Kidney (tissue), 14 donors: ENCODE data around the gene MCF2L. TPM values are rescaled to one million over a fixed set of nuclear protein-coding genes. Genes with fewer than 3 reads are reported as not detected.

ENCODE experiments used
- DNase-seq, 5 donors: peaks; one replicate each; pipeline ENCODE4 v3.0.0-alpha.2; 2013 to 2020
- FAIRE-seq: peaks from 2 replicates; lab custom pipeline; 2012; peaks lifted over from hg19 to GRCh38; lab: Jason Lieb, UNC
- H3K27ac ChIP-seq, 2 donors: one replicate each; pipeline ENCODE4 v1.7.0; 2013; ENCODE audit warnings: low read depth in 2 of 2, low read length in 2 of 2, inconsistent platforms in 1 of 2
- H3K27me3 ChIP-seq: one replicate; pipeline ENCODE4 v1.7.1; 2013; ENCODE audit warnings: low read length, inconsistent platforms; ENCODE audit not compliant: control insufficient read depth, insufficient read depth
- H3K36me3 ChIP-seq, 3 donors: one replicate each; pipeline versions ENCODE4 v1.7.0 to v1.7.1; 2013; ENCODE audit warnings: low read length in 3 of 3, control low read depth in 1 of 3, inconsistent platforms in 1 of 3; ENCODE audit not compliant: insufficient read depth in 3 of 3, control insufficient read depth in 2 of 3
- H3K4me1 ChIP-seq, 3 donors: one replicate each; pipeline versions ENCODE4 v1.7.0 to v1.7.1; 2013; ENCODE audit warnings: low read length in 3 of 3, inconsistent platforms in 1 of 3, low read depth in 1 of 3; ENCODE audit not compliant: control insufficient read depth in 2 of 3, insufficient read depth in 2 of 3
- H3K4me3 ChIP-seq, 3 donors: one replicate each; pipeline versions ENCODE4 v1.7.0 to v1.8.1; 2013; ENCODE audit warnings: low read length in 3 of 3, control low read depth in 1 of 3, inconsistent platforms in 1 of 3
- H3K9ac ChIP-seq, 3 donors: one replicate each; pipeline versions ENCODE4 v1.7.0 to v1.7.1; 2013; ENCODE audit warnings: low read length in 3 of 3, control low read depth in 1 of 3, inconsistent platforms in 1 of 3
- H3K9me3 ChIP-seq, 3 donors: one replicate each; pipeline versions ENCODE4 v1.7.0 to v1.7.1; 2013; ENCODE audit warnings: low read length in 3 of 3, control low read depth in 1 of 3, inconsistent platforms in 1 of 3; ENCODE audit not compliant: control insufficient read depth in 2 of 3, insufficient read depth in 1 of 3
- intact Hi-C: fragments of 100-400 bp; cut with DNase I; formaldehyde crosslinking; loops from one replicate; pipeline ENCODE4 v1.11.1; 2022
- polyA plus RNA-seq: library from polyadenylated mRNA; stranded (reverse); fragments of 350-450 nt; fragmentation: Illumina TruSeq; extraction: RNeasy Lipid Tissue Mini Kit (QIAGEN cat#74804); gene quantifications from one replicate; pipeline ENCODE4 v1.2.3, GENCODE V29; 2014; ENCODE audit warnings: low read depth, low replicate concordance; ENCODE audit not compliant: insufficient read depth
- total RNA-seq: library from RNA; stranded (reverse); fragmentation: NEBNext Ultra II Directional; extraction: Animal tissue kit (Norgen Biotek cat#: 25700); gene quantifications from one replicate; pipeline ENCODE4 v1.2.1, GENCODE V29; 2021
- TF ChIP-seq, protein P1 (sequence below): IDR thresholded peaks from 3 replicates; pipeline ENCODE4 v1.5.1; 2012; ENCODE audit warnings: mild to moderate bottlenecking, moderate library complexity, borderline replicate concordance; ENCODE audit not compliant: insufficient read depth; ENCODE audit errors: extremely low read depth
- donor health status: control.
- donor health status: control.
- donor health status: control.
- donor health status: control.
- donor health status: control.
- donor health status: DM: yes; HTN: yes; CAD: no.
- donor health status: Normal renal cell carcinoma (clear cell type).

Gene MCF2L
- total and polyA plus RNA-seq, 2 donors from 2014 or later, result 12.1 to 61.9 TPM

DNA sequence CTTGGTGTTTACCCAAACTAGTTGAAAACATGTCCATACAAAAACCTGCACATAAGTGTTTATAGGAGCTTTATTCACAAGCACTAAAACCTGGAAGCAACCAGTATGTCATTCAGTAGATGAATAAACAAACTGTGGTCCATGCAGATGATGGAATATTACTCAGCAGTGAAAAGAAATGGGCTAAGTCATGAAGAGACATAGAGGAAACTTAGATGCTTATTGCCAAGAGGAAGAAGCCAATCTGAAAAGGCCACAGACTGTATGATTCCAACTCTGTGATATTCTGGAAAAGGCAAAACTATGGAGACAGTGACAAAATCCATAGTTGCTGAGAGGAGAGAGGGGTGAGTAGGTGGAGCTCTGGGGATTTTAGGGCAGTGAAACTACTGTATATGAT, 38.8 kb upstream of the MCF2L start:
- no peak overlapping the region for H3K4me3 ChIP-seq
- no peak for DNase-seq
- no peaks in the 10 kb centered on the region for H3K9me3 ChIP-seq
- H3K9ac ChIP-seq, result no peak overlapping the region
- FAIRE-seq, result no peak
- peaks cover 0 to 24% (median 7%) of the 10 kb centered on the region in 3 donors for H3K4me1 ChIP-seq
- intact Hi-C loops, result no loop called here
- TF ChIP-seq, protein P1, sequence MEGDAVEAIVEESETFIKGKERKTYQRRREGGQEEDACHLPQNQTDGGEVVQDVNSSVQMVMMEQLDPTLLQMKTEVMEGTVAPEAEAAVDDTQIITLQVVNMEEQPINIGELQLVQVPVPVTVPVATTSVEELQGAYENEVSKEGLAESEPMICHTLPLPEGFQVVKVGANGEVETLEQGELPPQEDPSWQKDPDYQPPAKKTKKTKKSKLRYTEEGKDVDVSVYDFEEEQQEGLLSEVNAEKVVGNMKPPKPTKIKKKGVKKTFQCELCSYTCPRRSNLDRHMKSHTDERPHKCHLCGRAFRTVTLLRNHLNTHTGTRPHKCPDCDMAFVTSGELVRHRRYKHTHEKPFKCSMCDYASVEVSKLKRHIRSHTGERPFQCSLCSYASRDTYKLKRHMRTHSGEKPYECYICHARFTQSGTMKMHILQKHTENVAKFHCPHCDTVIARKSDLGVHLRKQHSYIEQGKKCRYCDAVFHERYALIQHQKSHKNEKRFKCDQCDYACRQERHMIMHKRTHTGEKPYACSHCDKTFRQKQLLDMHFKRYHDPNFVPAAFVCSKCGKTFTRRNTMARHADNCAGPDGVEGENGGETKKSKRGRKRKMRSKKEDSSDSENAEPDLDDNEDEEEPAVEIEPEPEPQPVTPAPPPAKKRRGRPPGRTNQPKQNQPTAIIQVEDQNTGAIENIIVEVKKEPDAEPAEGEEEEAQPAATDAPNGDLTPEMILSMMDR, result no peak
- H3K36me3 ChIP-seq, result peaks cover 0 to 4% (median 0%) of the 10 kb centered on the region in 3 donors
- H3K27ac ChIP-seq, result no peak overlapping the region
- H3K27me3 ChIP-seq, result no peaks in the 10 kb centered on the region

DNA sequence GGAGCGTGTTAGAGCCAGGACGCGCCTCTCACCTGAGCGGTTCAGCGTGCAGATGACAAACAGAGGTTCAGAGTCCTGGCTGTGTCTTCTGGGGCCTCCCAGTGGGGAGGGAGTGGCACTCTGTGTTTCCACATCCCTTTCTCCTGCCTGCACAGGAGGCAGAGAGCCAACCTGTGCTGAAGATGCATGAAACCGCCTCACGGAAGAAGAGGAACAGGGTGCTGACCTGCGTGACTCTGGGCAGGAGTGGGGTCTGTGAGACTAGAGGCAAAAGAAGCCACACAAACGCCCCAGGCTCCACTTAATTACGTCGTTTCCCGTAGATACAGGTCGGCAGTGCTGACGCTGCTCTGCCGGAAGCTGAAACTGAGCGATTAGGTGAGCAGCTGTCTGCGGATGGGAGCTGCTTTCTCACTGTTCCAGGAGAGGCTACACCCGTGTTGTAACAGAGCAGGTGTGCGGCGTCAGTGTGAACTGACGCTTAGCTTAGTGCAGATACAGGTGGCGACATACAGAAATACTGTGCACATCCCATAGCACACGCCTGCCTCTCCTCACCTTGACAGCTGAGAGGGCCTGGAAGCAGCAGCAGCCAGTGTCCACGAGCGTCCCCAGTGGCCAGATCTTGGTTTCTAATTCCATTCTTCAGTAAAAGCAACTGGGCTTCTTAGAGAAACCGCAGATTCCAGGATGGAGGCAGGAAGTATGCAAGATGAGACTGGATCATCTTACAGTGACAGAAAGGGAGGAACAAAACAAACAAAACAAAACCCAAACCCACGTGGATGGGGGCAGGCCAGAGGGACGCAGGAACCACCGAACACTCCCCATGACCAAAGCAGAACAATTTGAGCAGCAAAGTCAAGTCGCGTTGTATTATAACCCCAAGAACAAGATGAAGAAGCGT, 37.7 kb upstream of the MCF2L start:
- Histone ChIP-seq H3K4me3 (peak overlapping the region in 2 of 3 donors; percentile 37 to 47), H3K27ac (no peak overlapping the region), H3K36me3 (peaks cover 0 to under 1% (median 0%) of the 10 kb centered on the region in 3 donors), H3K9me3 (no peaks in the 10 kb centered on the region), H3K4me1 (peaks cover 0 to 24% (median 7%) of the 10 kb centered on the region in 3 donors), H3K9ac (no peak overlapping the region), H3K27me3 (no peaks in the 10 kb centered on the region)
- TF ChIP-seq, protein P1, result peak; percentile 58
- peak in 4 of 5 donors; percentile 73 to 94 (median 88) for DNase-seq
- intact Hi-C loops, result no loop called here
- no peak for FAIRE-seq

DNA sequence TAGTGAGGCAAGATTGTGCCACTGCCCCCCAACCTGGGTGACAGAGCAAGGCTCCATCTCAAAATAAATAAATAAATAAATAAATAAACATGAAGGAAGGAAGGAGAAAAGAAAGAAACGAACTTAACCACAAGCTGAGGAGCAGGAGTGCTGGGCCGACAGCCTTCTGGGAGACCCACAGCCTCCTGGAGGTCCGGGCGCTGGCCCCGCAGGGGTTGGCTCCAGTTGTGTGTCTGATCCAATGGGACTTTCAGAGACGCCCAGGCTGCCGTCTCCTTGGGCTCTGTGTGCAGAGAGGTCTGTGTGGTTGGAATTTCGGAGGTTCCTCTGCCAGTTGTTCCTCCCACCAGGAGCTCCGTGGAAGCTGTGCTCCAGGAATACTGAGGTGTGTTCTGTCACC, 36.0 kb upstream of the MCF2L start:
- H3K4me3 ChIP-seq, result no peak overlapping the region
- TF ChIP-seq, protein P1, result no peak
- no peaks in the 10 kb centered on the region for H3K36me3 ChIP-seq
- H3K27ac ChIP-seq, result no peak overlapping the region
- DNase-seq (no peak), FAIRE-seq (no peak)
- no peak overlapping the region for H3K9ac ChIP-seq
- H3K4me1 ChIP-seq, result peaks cover 0 to 24% (median 7%) of the 10 kb centered on the region in 3 donors
- intact Hi-C loops, result no loop called here
- H3K27me3 ChIP-seq, result no peaks in the 10 kb centered on the region
- no peaks in the 10 kb centered on the region for H3K9me3 ChIP-seq
